Chondrocyte (in vitro differentiated cells): ENCODE measurements around the gene YWHAH. TPM values are rescaled to one million over a fixed set of nuclear protein-coding genes. Genes with fewer than 3 reads are reported as not detected.
A peak's percentile ranks its signal among the peaks of the same experiment; 100 is the strongest.

Experiments
- DNase-seq: peaks from one replicate; pipeline ENCODE4 v3.0.0; 2021; ENCODE audit warnings: mixed read lengths, low spot score
- H3K27ac Mint-ChIP-seq: one replicate; pipeline ENCODE4 v1.8.0; 2021; ENCODE audit warnings: mild to moderate bottlenecking, moderate library complexity, mixed read lengths; ENCODE audit not compliant: unreplicated experiment
- H3K27me3 Mint-ChIP-seq: 2 replicates; pipeline ENCODE4 v1.8.0; 2021; ENCODE audit warnings: low read depth, mixed read lengths
- H3K36me3 Mint-ChIP-seq: 2 replicates; pipeline ENCODE4 v1.8.0; 2021; ENCODE audit warnings: low read depth, mixed read lengths
- H3K4me1 Mint-ChIP-seq: 2 replicates; pipeline ENCODE4 v1.8.0; 2021; ENCODE audit warnings: low read depth, mild to moderate bottlenecking, mixed read lengths
- H3K4me3 Mint-ChIP-seq: one replicate; pipeline ENCODE4 v1.8.0; 2021; ENCODE audit warnings: mild to moderate bottlenecking, moderate library complexity, mixed read lengths; ENCODE audit not compliant: unreplicated experiment
- H3K9me3 Mint-ChIP-seq: 2 replicates; pipeline ENCODE4 v1.8.0; 2021; ENCODE audit warnings: low read depth, mixed read lengths
- total RNA-seq: library from RNA; stranded (reverse); gene quantifications from 3 replicates; pipeline ENCODE4 v1.2.1, GENCODE V29; 2021
- TF ChIP-seq, protein P1 (sequence below): fragments of 200-600 bp; sonication (generic); IDR thresholded peaks from 2 replicates; pipeline ENCODE4 v1.5.0; 2021; ENCODE audit warnings: antibody characterized with exemption, mild to moderate bottlenecking, moderate library complexity

YWHAH gene
- total RNA-seq, 1 donor from 2014 or later: 223 TPM

DNA sequence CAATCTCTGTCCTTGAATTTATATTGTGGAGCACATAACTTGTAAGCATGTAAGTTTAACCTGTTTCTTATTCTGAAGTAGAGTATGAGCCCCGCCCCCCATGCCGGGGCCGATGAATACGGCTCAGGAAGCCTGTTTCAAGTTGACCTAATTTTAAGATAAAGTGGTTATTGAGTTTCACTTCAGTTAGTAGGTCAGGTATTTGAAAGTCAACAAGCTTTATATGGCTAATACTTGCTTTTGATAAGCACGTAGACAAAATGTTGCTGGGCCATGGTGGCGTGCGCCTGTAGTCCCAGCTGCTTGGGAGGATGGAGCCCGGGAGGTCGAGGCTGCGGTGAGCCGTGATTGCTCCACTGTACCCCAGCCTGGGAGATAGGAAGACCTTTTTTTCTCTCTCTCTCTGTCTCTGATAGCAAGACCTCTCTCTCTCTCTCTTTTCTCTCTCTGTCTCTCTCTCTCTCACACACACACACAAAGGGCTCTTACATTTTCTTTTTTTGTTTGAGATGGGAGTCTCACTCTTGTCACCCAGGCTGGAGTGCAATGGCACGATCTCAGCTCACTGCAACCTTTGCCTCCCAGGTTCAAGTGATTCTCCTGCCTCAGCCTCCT lies 14.4 kb downstream of the YWHAH start:
- TF ChIP-seq, protein P1, sequence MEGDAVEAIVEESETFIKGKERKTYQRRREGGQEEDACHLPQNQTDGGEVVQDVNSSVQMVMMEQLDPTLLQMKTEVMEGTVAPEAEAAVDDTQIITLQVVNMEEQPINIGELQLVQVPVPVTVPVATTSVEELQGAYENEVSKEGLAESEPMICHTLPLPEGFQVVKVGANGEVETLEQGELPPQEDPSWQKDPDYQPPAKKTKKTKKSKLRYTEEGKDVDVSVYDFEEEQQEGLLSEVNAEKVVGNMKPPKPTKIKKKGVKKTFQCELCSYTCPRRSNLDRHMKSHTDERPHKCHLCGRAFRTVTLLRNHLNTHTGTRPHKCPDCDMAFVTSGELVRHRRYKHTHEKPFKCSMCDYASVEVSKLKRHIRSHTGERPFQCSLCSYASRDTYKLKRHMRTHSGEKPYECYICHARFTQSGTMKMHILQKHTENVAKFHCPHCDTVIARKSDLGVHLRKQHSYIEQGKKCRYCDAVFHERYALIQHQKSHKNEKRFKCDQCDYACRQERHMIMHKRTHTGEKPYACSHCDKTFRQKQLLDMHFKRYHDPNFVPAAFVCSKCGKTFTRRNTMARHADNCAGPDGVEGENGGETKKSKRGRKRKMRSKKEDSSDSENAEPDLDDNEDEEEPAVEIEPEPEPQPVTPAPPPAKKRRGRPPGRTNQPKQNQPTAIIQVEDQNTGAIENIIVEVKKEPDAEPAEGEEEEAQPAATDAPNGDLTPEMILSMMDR: no peak
- peak; percentile 24 for DNase-seq
- no peaks in the 10 kb centered on the region for H3K9me3 Mint-ChIP-seq
- H3K4me3 Mint-ChIP-seq: no peak overlapping the region
- H3K36me3 Mint-ChIP-seq: peaks cover 29% of the 10 kb centered on the region
- no peak overlapping the region for H3K27ac Mint-ChIP-seq
- peaks cover 22% of the 10 kb centered on the region for H3K4me1 Mint-ChIP-seq
- H3K27me3 Mint-ChIP-seq: no peaks in the 10 kb centered on the region

DNA sequence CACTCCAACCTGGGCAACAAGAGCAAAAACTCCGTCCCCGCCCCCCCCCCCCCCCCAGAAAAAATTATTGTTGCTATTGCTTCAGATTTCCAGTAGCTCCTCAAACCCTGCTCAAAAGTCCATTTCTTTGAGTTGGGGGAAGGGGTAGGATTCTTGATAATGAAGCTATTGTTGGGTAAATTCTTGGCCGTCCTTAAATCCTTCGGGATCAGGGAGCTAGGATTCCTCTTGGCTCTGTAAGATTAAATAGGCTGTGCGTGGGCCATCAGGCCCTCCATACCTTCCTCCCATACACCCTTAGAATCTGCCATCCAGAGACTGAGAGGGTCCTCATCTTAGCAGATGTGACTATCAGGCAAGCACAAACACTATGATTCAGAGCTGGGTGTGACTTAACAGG lies 16.4 kb downstream of the YWHAH start:
- H3K9me3 Mint-ChIP-seq: no peaks in the 10 kb centered on the region
- TF ChIP-seq, protein P1: no peak
- peaks cover 9% of the 10 kb centered on the region for H3K4me1 Mint-ChIP-seq
- peaks cover 25% of the 10 kb centered on the region for H3K36me3 Mint-ChIP-seq
- no peak overlapping the region for H3K27ac Mint-ChIP-seq
- H3K27me3 Mint-ChIP-seq: no peaks in the 10 kb centered on the region
- H3K4me3 Mint-ChIP-seq: no peak overlapping the region
- DNase-seq: no peak

DNA sequence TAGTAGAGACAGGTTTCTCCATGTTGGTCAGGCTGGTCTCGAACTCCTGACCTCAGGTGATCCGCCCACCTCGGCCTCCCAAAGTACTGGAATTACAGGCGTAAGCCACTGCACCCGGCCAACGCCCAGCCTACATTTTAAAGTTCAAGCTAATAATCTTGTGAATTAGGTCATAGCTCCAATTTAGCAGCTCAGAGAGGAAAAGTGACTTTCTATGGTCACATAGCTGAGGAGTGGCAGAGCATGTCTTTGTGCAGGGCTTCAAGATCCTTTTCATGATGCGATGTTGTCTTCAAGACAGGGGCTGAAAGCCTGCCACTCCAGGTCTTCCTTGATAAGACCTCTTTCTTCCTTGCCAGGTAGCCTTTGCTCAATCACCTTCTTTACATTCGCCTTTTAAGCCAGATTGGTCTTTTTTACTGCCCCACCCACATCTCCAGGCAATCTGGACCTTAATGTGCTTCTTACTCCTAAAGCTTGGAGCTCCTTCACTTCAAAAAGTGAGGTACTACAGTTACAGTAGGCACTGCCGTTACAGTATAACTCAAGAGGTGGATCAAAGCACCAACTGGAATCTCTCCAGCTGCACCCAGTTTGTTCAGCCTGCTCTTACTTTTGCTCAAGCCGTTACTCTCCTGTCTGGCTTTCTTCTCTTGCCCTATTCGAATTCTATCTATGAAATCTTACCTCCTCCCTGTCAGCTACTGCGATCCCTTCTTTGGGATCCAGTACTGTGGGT lies 18.2 kb downstream of the YWHAH start:
- DNase-seq: peak; percentile 19
- peaks cover 5% of the 10 kb centered on the region for H3K4me1 Mint-ChIP-seq
- H3K27me3 Mint-ChIP-seq: no peaks in the 10 kb centered on the region
- TF ChIP-seq, protein P1: no peak
- peaks cover 9% of the 10 kb centered on the region for H3K36me3 Mint-ChIP-seq
- H3K4me3 Mint-ChIP-seq: no peak overlapping the region
- H3K9me3 Mint-ChIP-seq: no peaks in the 10 kb centered on the region
- H3K27ac Mint-ChIP-seq: no peak overlapping the region

DNA sequence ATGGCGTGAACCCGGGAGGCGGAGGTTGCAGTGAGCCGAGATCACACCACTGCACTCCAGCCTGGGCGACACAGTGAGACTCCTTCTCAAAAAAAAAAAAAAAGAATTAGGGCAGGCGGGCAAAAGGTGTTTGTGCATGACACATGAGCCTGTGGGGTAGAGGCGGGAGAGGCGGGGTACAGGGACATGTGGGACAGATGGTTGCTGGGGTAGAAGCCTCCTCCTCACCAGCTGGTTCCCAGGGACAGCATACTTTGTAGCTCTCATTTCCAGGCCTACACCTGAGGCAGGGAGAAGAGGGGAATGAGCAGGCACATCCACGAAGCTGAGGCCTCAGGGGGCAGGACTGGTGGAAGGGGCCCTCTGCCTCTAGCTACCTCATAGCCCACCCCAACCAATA lies 23.7 kb downstream of the YWHAH start:
- Mint-ChIP-seq H3K4me1 (peaks cover 15% of the 10 kb centered on the region), H3K36me3 (no peaks in the 10 kb centered on the region), H3K9me3 (no peaks in the 10 kb centered on the region), H3K27me3 (no peaks in the 10 kb centered on the region), H3K4me3 (no peak overlapping the region), H3K27ac (no peak overlapping the region)
- DNase-seq: no peak
- TF ChIP-seq, protein P1: no peak

DNA sequence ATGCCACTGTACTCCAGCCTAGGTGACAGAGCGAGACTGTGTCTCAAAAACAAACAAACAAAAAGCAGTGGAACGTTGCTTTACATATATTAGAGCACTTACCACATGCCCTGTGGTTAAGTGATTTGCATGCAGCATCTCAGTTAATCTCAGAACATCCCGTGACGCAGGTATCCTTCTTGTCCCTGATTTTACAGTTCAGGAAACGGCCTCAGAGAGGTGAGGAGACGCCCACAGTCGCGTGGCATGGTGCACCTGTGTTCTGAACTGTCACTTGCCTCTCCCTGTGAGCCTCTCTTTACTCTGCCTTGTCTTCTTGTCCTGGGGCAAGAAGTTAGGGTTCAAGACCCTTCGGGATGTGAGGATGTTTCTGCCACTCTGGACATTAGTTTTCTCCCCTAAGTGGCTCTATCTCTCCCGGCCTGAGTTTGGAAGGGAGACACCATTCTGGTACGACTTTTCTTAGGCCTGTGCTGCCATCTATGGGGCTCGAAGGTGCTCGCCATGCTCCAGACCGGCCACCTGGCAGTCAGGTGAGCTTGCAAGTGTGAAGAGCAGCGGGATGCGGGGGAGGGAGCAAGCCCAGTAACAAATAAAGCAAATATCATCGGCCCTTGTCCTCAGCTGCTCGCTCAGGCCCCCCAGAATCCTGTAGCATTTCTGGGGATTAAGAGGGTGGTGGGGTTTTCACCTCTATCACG lies 25.6 kb downstream of the YWHAH start:
- Mint-ChIP-seq H3K36me3 (no peaks in the 10 kb centered on the region), H3K4me1 (peaks cover 10% of the 10 kb centered on the region), H3K27ac (no peak overlapping the region), H3K27me3 (no peaks in the 10 kb centered on the region), H3K9me3 (no peaks in the 10 kb centered on the region), H3K4me3 (peak overlapping the region; percentile 78)
- TF ChIP-seq, protein P1: no peak
- no peak for DNase-seq
